Panc1 (cell line): ENCODE results near the gene NDUFS8.

Experiments
- POLR2AphosphoS5 ChIP-seq: IDR thresholded peaks from 2 replicates; pipeline ENCODE4 v1.6.1; 2012; ENCODE audit warnings: mild to moderate bottlenecking, low read depth, low read length, moderate library complexity
- SIN3A ChIP-seq: IDR thresholded peaks from 2 replicates; pipeline ENCODE4 v1.6.1; 2012; ENCODE audit warnings: low read depth, mild to moderate bottlenecking, low read length, moderate library complexity, borderline replicate concordance; ENCODE audit not compliant: insufficient read depth
- TCF7L2 ChIP-seq: IDR thresholded peaks from 2 replicates; pipeline ENCODE4 v1.6.1; 2011; ENCODE audit warnings: mild to moderate bottlenecking, low read depth, low read length, inconsistent platforms
- TF ChIP-seq, protein P1 (sequence below): fragments of 450-650 bp; IDR thresholded peaks from 2 replicates; pipeline ENCODE4 v1.5.1; 2017; ENCODE audit warnings: mild to moderate bottlenecking
- TF ChIP-seq, protein P2 (sequence below), 2 experiments: IDR thresholded peaks; 2 replicates each; pipeline ENCODE4 v1.6.1; 2011 to 2012; ENCODE audit warnings: low read depth in 2 of 2, control low read depth in 1 of 2, low read length in 1 of 2, mild to moderate bottlenecking in 1 of 2, moderate library complexity in 1 of 2; ENCODE audit not compliant: insufficient read depth in 1 of 2

DNA sequence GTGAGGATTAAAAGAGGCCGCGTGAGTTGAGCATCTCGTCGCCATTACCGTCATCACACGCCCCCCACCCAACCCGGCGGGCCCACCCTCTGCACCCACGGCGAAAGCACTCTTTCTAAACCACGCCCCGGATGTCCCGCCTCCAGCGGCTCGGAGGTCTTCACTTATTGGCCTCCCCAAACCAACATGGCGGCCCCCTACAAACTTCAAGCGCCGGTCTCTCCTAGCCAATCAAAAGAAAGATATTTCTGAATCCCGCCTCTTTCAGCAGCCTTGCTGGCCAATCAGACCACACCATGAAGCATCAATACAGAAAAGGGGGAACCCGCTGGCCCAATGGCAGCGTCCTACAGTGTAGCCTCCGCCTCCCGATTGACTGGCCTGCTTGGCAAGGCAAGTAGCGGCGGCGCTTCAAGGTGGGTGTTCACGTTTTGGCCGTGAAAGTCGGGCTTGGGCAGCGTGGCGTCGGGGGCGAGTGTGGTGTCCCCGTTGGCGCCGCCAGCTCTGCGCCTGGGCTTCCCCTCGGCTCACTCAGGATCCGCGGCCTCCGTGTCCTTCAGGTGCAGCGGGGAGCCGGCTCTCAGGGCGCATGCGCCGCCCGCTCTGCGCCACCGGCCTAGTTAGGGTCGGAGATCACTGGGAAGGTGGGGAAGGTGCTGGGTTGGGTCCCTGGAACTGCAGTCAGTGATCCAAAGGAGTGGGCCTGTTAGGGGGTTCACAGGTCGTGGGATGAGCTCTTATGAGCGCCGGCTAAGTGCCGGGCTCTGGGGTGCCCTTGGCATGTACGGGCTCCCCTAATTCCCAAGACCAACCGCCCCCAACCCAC, at the start of gene NDUFS8:
- TF ChIP-seq POLR2AphosphoS5 (peak; percentile 86; the same call in 1 of the 2 replicates), SIN3A (no peak; the same call in 1 of the 2 replicates), TCF7L2 (peak; percentile 95)
- TF ChIP-seq, protein P1, sequence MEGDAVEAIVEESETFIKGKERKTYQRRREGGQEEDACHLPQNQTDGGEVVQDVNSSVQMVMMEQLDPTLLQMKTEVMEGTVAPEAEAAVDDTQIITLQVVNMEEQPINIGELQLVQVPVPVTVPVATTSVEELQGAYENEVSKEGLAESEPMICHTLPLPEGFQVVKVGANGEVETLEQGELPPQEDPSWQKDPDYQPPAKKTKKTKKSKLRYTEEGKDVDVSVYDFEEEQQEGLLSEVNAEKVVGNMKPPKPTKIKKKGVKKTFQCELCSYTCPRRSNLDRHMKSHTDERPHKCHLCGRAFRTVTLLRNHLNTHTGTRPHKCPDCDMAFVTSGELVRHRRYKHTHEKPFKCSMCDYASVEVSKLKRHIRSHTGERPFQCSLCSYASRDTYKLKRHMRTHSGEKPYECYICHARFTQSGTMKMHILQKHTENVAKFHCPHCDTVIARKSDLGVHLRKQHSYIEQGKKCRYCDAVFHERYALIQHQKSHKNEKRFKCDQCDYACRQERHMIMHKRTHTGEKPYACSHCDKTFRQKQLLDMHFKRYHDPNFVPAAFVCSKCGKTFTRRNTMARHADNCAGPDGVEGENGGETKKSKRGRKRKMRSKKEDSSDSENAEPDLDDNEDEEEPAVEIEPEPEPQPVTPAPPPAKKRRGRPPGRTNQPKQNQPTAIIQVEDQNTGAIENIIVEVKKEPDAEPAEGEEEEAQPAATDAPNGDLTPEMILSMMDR = no peak
- TF ChIP-seq, protein P2, sequence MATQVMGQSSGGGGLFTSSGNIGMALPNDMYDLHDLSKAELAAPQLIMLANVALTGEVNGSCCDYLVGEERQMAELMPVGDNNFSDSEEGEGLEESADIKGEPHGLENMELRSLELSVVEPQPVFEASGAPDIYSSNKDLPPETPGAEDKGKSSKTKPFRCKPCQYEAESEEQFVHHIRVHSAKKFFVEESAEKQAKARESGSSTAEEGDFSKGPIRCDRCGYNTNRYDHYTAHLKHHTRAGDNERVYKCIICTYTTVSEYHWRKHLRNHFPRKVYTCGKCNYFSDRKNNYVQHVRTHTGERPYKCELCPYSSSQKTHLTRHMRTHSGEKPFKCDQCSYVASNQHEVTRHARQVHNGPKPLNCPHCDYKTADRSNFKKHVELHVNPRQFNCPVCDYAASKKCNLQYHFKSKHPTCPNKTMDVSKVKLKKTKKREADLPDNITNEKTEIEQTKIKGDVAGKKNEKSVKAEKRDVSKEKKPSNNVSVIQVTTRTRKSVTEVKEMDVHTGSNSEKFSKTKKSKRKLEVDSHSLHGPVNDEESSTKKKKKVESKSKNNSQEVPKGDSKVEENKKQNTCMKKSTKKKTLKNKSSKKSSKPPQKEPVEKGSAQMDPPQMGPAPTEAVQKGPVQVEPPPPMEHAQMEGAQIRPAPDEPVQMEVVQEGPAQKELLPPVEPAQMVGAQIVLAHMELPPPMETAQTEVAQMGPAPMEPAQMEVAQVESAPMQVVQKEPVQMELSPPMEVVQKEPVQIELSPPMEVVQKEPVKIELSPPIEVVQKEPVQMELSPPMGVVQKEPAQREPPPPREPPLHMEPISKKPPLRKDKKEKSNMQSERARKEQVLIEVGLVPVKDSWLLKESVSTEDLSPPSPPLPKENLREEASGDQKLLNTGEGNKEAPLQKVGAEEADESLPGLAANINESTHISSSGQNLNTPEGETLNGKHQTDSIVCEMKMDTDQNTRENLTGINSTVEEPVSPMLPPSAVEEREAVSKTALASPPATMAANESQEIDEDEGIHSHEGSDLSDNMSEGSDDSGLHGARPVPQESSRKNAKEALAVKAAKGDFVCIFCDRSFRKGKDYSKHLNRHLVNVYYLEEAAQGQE (IDR thresholded peaks at IDR 0.05; ENCODE audit: insufficient read depth in 1 of 2, low read depth in 2 of 2, low read length in 1 of 2) = no peak
